Measurements from ENCODE around the gene DMD. TPM values are rescaled to one million over a fixed set of nuclear protein-coding genes. Genes with fewer than 3 reads are reported as not detected.

DMD gene
- total RNA-seq, 1 donor from 2014 or later = 1.7 TPM

DNA sequence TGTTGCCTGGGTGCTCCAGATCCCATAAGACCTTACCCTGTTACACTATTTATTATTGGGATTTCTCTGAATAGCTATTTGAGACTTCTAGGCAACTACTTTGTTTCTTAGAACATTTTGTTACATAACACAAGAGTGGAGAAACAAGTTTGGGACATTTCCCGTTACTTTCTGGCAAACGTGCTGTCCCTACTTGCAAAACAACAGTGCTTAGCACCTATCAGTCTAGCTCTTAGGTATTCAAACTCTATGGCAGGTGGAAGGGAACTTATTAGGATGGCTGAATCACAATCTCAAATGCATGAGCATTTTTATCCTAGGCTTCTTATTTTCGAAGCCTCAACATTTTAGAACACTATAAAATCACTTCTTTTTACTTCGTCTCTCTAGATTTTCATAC is 613.6 kb downstream of the DMD start:
- Mint-ChIP-seq H3K4me3 (ENCODE audit: unreplicated experiment) (no peak overlapping the region), H3K27ac (ENCODE audit: unreplicated experiment) (no peak overlapping the region), H3K27me3 (ENCODE audit: unreplicated experiment) (no peaks in the 10 kb centered on the region), H3K4me1 (ENCODE audit: low read depth, unreplicated experiment) (no peaks in the 10 kb centered on the region), H3K9me3 (ENCODE audit: unreplicated experiment) (no peaks in the 10 kb centered on the region), H3K36me3 (ENCODE audit: unreplicated experiment) (no peaks in the 10 kb centered on the region)
- no peak for DNase-seq
- TF ChIP-seq, protein P1, sequence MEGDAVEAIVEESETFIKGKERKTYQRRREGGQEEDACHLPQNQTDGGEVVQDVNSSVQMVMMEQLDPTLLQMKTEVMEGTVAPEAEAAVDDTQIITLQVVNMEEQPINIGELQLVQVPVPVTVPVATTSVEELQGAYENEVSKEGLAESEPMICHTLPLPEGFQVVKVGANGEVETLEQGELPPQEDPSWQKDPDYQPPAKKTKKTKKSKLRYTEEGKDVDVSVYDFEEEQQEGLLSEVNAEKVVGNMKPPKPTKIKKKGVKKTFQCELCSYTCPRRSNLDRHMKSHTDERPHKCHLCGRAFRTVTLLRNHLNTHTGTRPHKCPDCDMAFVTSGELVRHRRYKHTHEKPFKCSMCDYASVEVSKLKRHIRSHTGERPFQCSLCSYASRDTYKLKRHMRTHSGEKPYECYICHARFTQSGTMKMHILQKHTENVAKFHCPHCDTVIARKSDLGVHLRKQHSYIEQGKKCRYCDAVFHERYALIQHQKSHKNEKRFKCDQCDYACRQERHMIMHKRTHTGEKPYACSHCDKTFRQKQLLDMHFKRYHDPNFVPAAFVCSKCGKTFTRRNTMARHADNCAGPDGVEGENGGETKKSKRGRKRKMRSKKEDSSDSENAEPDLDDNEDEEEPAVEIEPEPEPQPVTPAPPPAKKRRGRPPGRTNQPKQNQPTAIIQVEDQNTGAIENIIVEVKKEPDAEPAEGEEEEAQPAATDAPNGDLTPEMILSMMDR (IDR thresholded peaks at IDR 0.05; ENCODE audit: partially characterized antibody, unreplicated experiment) = no peak

DNA sequence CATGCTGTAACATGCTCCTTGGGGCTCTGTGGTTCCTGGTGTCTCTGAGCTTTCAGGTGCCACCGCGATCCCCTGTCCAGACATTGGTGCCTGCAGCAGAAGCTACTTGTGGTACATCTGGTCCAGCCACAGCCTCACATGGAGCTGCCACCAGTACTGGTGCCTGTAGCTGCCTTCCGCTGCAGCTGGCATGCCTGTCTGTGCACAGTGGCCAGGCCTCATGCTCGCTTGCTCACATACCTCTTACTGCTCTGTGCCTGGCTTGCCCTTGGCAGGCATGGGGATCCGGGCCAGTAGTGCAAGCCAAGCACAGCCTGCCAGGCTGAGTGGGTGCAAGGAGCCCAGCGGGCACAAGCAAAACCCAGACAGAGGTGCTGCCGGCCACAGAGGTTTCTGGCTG is 618.6 kb downstream of the DMD start:
- Mint-ChIP-seq H3K9me3 (ENCODE audit: unreplicated experiment) (no peaks in the 10 kb centered on the region), H3K4me1 (ENCODE audit: low read depth, unreplicated experiment) (no peaks in the 10 kb centered on the region), H3K36me3 (ENCODE audit: unreplicated experiment) (no peaks in the 10 kb centered on the region), H3K4me3 (ENCODE audit: unreplicated experiment) (no peak overlapping the region), H3K27me3 (ENCODE audit: unreplicated experiment) (no peaks in the 10 kb centered on the region), H3K27ac (ENCODE audit: unreplicated experiment) (no peak overlapping the region)
- no peak for DNase-seq
- TF ChIP-seq, protein P1 (IDR thresholded peaks at IDR 0.05; ENCODE audit: partially characterized antibody, unreplicated experiment) = no peak

DNA sequence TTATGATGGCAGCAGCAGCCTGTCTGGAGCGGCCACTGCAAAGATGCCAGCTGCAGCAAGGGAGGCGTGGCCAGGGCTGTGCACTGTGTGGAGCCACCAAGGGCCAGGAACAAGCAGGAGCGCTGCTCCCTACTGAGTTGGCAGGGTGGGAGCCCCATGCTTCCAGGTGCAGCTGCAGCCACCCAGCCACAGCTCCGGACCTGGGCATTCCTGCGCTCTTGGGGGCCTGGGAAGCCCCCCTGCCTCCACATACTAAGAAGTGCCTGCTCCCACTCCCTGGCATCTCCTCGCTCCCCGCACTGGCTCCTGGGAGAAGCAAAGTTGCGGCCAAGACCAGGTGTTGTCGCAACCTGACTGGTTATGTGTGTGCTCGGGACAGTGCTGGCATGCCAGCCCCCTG is 619.8 kb downstream of the DMD start:
- Mint-ChIP-seq H3K9me3 (ENCODE audit: unreplicated experiment) (no peaks in the 10 kb centered on the region), H3K36me3 (ENCODE audit: unreplicated experiment) (no peaks in the 10 kb centered on the region), H3K27me3 (ENCODE audit: unreplicated experiment) (no peaks in the 10 kb centered on the region), H3K4me3 (ENCODE audit: unreplicated experiment) (no peak overlapping the region), H3K27ac (ENCODE audit: unreplicated experiment) (no peak overlapping the region), H3K4me1 (ENCODE audit: low read depth, unreplicated experiment) (no peaks in the 10 kb centered on the region)
- no peak for DNase-seq
- TF ChIP-seq, protein P1 (IDR thresholded peaks at IDR 0.05; ENCODE audit: partially characterized antibody, unreplicated experiment) = no peak

DNA sequence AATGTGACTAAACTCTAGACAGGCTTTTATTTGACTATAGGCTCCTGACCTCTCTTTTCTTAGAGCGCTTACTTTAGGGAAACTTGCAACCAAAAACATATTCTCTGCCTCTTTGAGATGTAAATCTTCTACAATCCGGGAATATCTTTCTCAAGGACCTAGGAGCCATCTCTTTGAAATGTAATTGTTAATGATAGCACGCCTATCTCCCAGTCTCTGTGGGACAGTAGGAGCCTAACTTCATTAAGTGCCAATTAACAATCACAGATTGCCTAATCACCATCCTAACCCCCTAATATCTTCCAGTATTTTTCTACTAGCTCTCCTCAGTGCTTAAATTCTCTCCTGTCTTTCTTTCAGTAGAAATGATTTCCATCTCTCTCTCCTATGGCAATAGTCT is 628.6 kb downstream of the DMD start:
- Mint-ChIP-seq H3K27ac (ENCODE audit: unreplicated experiment) (no peak overlapping the region), H3K4me3 (ENCODE audit: unreplicated experiment) (no peak overlapping the region), H3K36me3 (ENCODE audit: unreplicated experiment) (no peaks in the 10 kb centered on the region), H3K4me1 (ENCODE audit: low read depth, unreplicated experiment) (no peaks in the 10 kb centered on the region), H3K9me3 (ENCODE audit: unreplicated experiment) (no peaks in the 10 kb centered on the region), H3K27me3 (ENCODE audit: unreplicated experiment) (peaks cover 2% of the 10 kb centered on the region)
- TF ChIP-seq, protein P1 (IDR thresholded peaks at IDR 0.05; ENCODE audit: partially characterized antibody, unreplicated experiment) = no peak
- DNase-seq = no peak

DNA sequence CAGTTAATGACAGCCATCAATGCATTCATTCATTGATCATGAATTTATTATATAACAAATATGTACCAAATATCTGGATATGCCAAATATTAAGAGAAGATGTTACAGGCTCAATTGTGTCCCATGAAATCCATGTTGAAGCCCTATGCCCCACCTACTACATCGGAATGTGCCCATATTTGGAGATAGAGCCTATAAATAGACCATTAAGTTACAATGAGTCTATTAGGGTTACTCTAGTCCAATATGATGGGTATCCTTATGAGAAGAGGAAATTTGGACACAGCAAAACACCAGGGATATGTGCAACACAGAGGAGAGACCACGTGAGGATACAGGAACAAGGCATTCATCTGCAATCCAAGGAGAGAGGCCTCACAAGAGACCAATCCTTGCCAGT is 634.5 kb downstream of the DMD start:
- no peaks in the 10 kb centered on the region for H3K27me3 Mint-ChIP-seq (ENCODE audit: unreplicated experiment)
- H3K4me1 Mint-ChIP-seq (ENCODE audit: low read depth, unreplicated experiment) = no peaks in the 10 kb centered on the region
- H3K9me3 Mint-ChIP-seq (ENCODE audit: unreplicated experiment) = no peaks in the 10 kb centered on the region
- H3K36me3 Mint-ChIP-seq (ENCODE audit: unreplicated experiment) = no peaks in the 10 kb centered on the region
- H3K27ac Mint-ChIP-seq (ENCODE audit: unreplicated experiment) = no peak overlapping the region
- no peak overlapping the region for H3K4me3 Mint-ChIP-seq (ENCODE audit: unreplicated experiment)
- TF ChIP-seq, protein P1 (IDR thresholded peaks at IDR 0.05; ENCODE audit: partially characterized antibody, unreplicated experiment) = no peak
- no peak for DNase-seq
